SH-SY5Y (cell line): ENCODE results near the gene RUFY3.

Source experiments
- GATA2 ChIP-seq: IDR thresholded peaks from 2 replicates; pipeline ENCODE4 v1.6.1; 2011; ENCODE audit warnings: mild to moderate bottlenecking, low read depth, low read length
- GATA3 ChIP-seq: IDR thresholded peaks from 2 replicates; pipeline ENCODE4 v1.6.1; 2011; ENCODE audit warnings: low read depth, mild to moderate bottlenecking, low read length, moderate library complexity

- no peak for TF ChIP-seq GATA2
- TF ChIP-seq GATA3, result no peak
Observed at GRCh38 chr4:70678383-70678999, 43.3 kb upstream of the RUFY3 start.
